K562 (cell line): ENCODE data around the gene MAP7D1. TPM values are rescaled to one million over a fixed set of nuclear protein-coding genes. Genes with fewer than 3 reads are reported as not detected.
A peak's percentile ranks its signal among the peaks of the same experiment; 100 is the strongest.

ENCODE experiments used
- AFF1 ChIP-seq, 2 experiments: fragments of 450-650 bp; IDR thresholded peaks; 2 replicates each; pipeline ENCODE4 v1.6.1; 2018; ENCODE audit warnings: mild to moderate bottlenecking in 2 of 2, low read depth in 1 of 2; ENCODE audit not compliant: partially characterized antibody in 2 of 2
- CBX2 ChIP-seq: fragments of 200-600 bp; sonication (generic); IDR thresholded peaks from one replicate; pipeline ENCODE4 v1.6.1; 2012; ENCODE audit warnings: mild to moderate bottlenecking, low read length, inconsistent platforms; ENCODE audit not compliant: insufficient read depth, poor library complexity, severe bottlenecking
- CREBBP ChIP-seq: IDR thresholded peaks from one replicate; pipeline ENCODE4 v1.6.1; 2012; ENCODE audit warnings: low read depth, mild to moderate bottlenecking, control low read depth, inconsistent platforms, low read length
- DACH1 ChIP-seq: fragments of 450-650 bp; IDR thresholded peaks from 2 replicates; pipeline ENCODE4 v1.6.1; 2018; ENCODE audit not compliant: partially characterized antibody
- FOXK1 ChIP-seq: sonication (generic); formaldehyde crosslinking; IDR thresholded peaks from 2 replicates; pipeline ENCODE4 v1.8.0; 2022; ENCODE audit warnings: missing genetic modification reagents, mild to moderate bottlenecking, borderline replicate concordance
- IRF1 ChIP-seq: sonication (generic); formaldehyde crosslinking; IDR thresholded peaks from 2 replicates; pipeline ENCODE4 v1.8.0; 2022; ENCODE audit warnings: missing genetic modification reagents, mild to moderate bottlenecking, borderline replicate concordance
- KLF1 ChIP-seq: fragments of 450-650 bp; IDR thresholded peaks from 2 replicates; pipeline ENCODE4 v1.6.1; 2016; ENCODE audit warnings: missing genetic modification characterization, missing compliant biosample characterization
- MED1 ChIP-seq: sonication (generic); formaldehyde crosslinking; IDR thresholded peaks from 2 replicates; pipeline ENCODE4 v1.8.1; 2023; ENCODE audit warnings: missing genetic modification reagents, borderline replicate concordance
- OTX1 ChIP-seq: fragments of 450-650 bp; formaldehyde crosslinking; IDR thresholded peaks from 2 replicates; pipeline ENCODE4 v1.4.0; 2022; ENCODE audit warnings: mild to moderate bottlenecking
- PURB ChIP-seq: sonication (generic); formaldehyde crosslinking; IDR thresholded peaks from 2 replicates; pipeline ENCODE4 v1.9.0; 2021; ENCODE audit warnings: low read depth, mild to moderate bottlenecking, missing genetic modification reagents
- STAT5A ChIP-seq: IDR thresholded peaks from 2 replicates; pipeline ENCODE4 v1.6.1; 2012; ENCODE audit warnings: low read length, inconsistent platforms, borderline replicate concordance
- TARDBP ChIP-seq: fragments of 450-650 bp; IDR thresholded peaks from 2 replicates; pipeline ENCODE4 v1.6.1; 2016
- ZNF197 ChIP-seq: fragments of 200-800 bp; sonication (Bioruptor generic); IDR thresholded peaks from 2 replicates; pipeline ENCODE4 v1.6.1; 2016; ENCODE audit warnings: low read depth, missing genetic modification characterization, missing compliant biosample characterization
- ZNF589 ChIP-seq: fragments of 200-800 bp; sonication (Bioruptor generic); IDR thresholded peaks from 2 replicates; pipeline ENCODE4 v1.6.1; 2016; ENCODE audit warnings: low read depth, missing genetic modification characterization, missing compliant biosample characterization
- ZNF695 ChIP-seq: fragments of 450-650 bp; formaldehyde crosslinking; IDR thresholded peaks from 2 replicates; pipeline ENCODE4 v1.4.0; 2020; ENCODE audit warnings: mild to moderate bottlenecking, moderate library complexity
- ZNF79 ChIP-seq: fragments of 250-450 bp; sonication (Bioruptor Pico); IDR thresholded peaks from 2 replicates; pipeline ENCODE4 v1.4.0; 2020; ENCODE audit warnings: low read depth, mild to moderate bottlenecking, moderate library complexity
- polyA plus RNA-seq, 8 experiments: library from polyadenylated mRNA; depleted of rRNA in 4 of 8; stranded (reverse) in 5 of 8; unstranded in 3 of 8; fragments of >200 nt; fragmentation: Nextera tagmentation in 2 of 8; fragmentation: Illumina TruSeq in 1 of 8; extraction: Ambion mirVana in 2 of 8; extraction: Trizol in 1 of 8; gene quantifications; 2 replicates each; pipeline versions ENCODE4 v1.2.1 to v1.2.3, GENCODE V29; 2011 to 2014; ENCODE audit warnings: inconsistent platforms in 1 of 8, missing spikeins in 1 of 8
- total RNA-seq, 7 experiments: library from RNA; depleted of rRNA in 6 of 7; stranded (reverse); fragments of >200 nt in 6 of 7; fragmentation: Illumina TruSeq in 2 of 7; extraction: Trizol in 2 of 7; gene quantifications; 2 replicates each; pipeline versions ENCODE4 v1.2.1 to v1.2.3, GENCODE V29; 2011 to 2021; ENCODE audit warnings: low replicate concordance in 1 of 7
- TF ChIP-seq, protein P1 (sequence below): fragments of 450-650 bp; IDR thresholded peaks from 2 replicates; pipeline ENCODE4 v1.6.1; 2018; ENCODE audit not compliant: partially characterized antibody
- TF ChIP-seq, protein P2 (sequence below): fragments of 250-450 bp; sonication (Bioruptor Pico); IDR thresholded peaks from 2 replicates; pipeline ENCODE4 v1.4.0; 2020; ENCODE audit warnings: mild to moderate bottlenecking

Gene MAP7D1
- total and polyA plus RNA-seq, 9 of the 15 experiments (the other 6 are each of a cell fraction or from before 2014, with no cell fraction given) = 3.6 to 108 (median 34.5) TPM

DNA sequence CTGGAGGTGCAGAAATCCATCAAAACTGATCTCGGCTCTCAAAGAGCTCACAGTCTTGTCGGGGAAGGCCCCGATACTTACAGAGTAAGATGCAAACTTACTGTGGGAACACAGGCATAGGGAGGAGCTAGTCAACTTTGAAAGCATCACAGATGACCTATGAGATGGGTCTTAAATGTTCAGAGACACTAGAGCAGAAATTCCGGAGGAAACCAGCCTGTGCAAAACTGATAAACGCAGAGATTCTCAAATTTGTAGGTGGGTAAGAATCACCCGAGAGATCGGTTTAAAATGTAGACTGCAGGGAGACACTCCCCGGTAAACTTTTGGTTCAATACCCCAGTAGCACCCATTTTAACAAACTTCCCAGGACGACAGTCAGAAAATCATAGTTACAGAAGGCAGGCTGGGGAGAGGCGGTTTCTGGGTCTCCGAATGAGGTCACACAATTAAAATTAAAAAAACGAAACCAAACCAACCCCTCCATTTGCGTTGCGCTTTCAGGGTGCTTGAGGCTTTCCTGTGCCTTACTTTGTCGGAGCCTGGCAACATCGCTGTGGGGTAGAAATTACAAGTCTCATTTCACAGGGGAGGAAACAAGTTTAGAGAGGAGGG is 67.5 kb downstream of the MAP7D1 start (continued):
- TF ChIP-seq ZNF79 (CRISPR knock-in tag) (no peak), FOXK1 (CRISPR knock-in tag) (no peak), DACH1 (no peak), PURB (no peak), ZNF197 (CRISPR knock-in tag) (no peak; the same call in 1 of the 2 replicates), ZNF695 (CRISPR knock-in tag) (0 out of 2 replicates have a peak, but pooled peaks have one; percentile 11), OTX1 (CRISPR knock-in tag) (peak; percentile 90), KLF1 (tag) (no peak), STAT5A (no peak), MED1 (CRISPR knock-in tag) (no peak), AFF1 (IDR thresholded peaks at IDR 0.05; ENCODE audit: low read depth in 1 of 2, partially characterized antibody in 2 of 2) (peak in 1 of 2 experiments; percentile 83), CREBBP (no peak), TARDBP (no peak), IRF1 (CRISPR knock-in tag) (no peak), ZNF589 (CRISPR knock-in tag) (no peak), CBX2 (no peak)
- TF ChIP-seq, protein P1, sequence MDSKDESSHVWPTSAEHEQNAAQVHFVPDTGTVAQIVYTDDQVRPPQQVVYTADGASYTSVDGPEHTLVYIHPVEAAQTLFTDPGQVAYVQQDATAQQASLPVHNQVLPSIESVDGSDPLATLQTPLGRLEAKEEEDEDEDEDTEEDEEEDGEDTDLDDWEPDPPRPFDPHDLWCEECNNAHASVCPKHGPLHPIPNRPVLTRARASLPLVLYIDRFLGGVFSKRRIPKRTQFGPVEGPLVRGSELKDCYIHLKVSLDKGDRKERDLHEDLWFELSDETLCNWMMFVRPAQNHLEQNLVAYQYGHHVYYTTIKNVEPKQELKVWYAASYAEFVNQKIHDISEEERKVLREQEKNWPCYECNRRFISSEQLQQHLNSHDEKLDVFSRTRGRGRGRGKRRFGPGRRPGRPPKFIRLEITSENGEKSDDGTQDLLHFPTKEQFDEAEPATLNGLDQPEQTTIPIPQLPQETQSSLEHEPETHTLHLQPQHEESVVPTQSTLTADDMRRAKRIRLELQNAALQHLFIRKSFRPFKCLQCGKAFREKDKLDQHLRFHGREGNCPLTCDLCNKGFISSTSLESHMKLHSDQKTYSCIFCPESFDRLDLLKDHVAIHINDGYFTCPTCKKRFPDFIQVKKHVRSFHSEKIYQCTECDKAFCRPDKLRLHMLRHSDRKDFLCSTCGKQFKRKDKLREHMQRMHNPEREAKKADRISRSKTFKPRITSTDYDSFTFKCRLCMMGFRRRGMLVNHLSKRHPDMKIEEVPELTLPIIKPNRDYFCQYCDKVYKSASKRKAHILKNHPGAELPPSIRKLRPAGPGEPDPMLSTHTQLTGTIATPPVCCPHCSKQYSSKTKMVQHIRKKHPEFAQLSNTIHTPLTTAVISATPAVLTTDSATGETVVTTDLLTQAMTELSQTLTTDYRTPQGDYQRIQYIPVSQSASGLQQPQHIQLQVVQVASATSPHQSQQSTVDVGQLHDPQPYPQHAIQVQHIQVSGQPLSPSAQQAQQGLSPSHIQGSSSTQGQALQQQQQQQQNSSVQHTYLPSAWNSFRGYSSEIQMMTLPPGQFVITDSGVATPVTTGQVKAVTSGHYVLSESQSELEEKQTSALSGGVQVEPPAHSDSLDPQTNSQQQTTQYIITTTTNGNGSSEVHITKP = peak; percentile 97
- TF ChIP-seq, protein P2, sequence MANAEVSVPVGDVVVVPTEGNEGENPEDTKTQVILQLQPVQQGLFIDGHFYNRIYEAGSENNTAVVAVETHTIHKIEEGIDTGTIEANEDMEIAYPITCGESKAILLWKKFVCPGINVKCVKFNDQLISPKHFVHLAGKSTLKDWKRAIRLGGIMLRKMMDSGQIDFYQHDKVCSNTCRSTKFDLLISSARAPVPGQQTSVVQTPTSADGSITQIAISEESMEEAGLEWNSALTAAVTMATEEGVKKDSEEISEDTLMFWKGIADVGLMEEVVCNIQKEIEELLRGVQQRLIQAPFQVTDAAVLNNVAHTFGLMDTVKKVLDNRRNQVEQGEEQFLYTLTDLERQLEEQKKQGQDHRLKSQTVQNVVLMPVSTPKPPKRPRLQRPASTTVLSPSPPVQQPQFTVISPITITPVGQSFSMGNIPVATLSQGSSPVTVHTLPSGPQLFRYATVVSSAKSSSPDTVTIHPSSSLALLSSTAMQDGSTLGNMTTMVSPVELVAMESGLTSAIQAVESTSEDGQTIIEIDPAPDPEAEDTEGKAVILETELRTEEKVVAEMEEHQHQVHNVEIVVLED = no peak
